ENCODE data around the gene ACTN1.

The ACTN1 gene

GRCh38 chr14:68846466-68846865 lies 132.6 kb downstream of the ACTN1 start:
- no peak for TF ChIP-seq ZNF274 (IDR thresholded peaks at IDR 0.05; ENCODE audit: low read depth, low read length)

DNA sequence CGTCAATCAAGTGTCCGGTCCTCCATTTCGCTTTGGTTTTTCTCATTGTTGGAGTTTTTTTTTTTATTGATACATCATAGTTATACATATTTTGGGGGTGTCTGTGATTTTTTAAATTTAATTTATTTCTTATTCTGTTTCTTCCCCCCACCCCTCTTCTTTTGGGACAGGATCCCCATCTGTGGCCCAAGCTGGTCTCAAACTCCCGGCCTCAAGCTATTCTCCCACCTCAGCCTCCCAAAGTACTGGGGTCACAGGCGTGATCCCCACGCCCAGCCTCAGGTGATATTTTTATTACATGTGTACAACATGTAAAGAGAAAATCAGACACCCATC lies 134.9 kb downstream of the ACTN1 start:
- no peak for TF ChIP-seq ZNF274 (IDR thresholded peaks at IDR 0.05; ENCODE audit: low read depth, low read length)
- H3K4me3 ChIP-seq (ENCODE audit: low read length), result no peak overlapping the region

More at GRCh38 chr14:68846466-68846865, 132.6 kb downstream of the ACTN1 start:
- H3K4me3 ChIP-seq (ENCODE audit: low read length), result no peak overlapping the region

DNA sequence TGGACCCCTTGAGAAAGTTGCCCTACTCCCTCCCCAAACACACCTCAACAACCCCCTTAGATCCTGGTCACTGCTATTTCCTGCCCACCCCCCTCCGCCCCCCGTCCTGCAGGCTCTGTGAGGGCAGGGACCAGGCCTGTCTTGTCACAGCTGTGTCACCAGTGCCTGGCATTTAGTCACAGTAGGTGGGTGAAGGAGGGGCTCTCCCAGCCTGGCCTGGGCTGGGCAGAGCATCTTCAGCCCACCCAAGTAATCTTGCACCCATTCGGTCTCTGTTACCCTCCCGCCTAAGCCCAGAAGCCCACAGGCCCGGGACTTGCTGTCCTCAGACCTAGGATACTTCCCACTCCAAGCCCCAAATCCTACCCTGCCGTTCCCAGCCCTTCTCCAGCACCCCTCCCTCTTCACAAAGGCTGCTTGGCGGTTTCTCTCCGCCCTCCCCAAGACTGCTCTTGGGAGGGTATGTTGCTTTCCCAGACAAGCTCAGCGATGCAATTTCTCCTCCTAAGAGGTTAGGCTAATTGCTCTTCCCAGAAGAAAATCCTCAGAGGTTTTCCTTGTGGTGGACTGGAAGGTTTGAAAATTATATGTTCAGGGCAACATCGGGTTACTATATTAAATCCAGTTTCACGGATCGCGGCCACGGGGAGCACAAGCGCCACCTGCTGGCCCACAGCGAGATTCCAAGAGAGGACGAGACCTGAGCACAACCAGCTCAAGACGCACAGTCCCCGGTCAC lies 135.5 kb downstream of the ACTN1 start:
- TF ChIP-seq ZNF274 (IDR thresholded peaks at IDR 0.05; ENCODE audit: low read depth, low read length), result no peak
- H3K4me3 ChIP-seq (ENCODE audit: low read length), result no peak overlapping the region; the same call in 1 of the 2 replicates

DNA sequence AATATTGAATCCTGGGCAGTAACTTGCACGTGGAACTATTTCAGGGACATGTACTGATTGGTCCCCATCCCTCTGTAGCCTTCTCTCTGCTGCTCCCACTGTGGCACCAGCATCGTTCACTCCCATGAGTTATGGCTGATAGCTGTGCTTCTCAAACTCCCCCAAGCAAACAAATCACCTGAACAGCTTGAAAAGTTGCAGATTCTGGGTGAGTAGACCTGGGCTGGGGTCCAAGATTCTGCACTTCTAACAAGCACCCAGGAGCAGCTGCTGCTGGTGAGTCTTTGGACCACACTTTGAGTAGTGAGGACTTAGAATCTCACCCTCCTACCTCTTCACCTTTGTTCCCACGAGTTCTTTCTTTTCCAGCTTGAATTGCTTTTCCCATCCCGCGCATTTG lies 136.8 kb downstream of the ACTN1 start:
- no peak for TF ChIP-seq ZNF274 (IDR thresholded peaks at IDR 0.05; ENCODE audit: low read depth, low read length)

DNA sequence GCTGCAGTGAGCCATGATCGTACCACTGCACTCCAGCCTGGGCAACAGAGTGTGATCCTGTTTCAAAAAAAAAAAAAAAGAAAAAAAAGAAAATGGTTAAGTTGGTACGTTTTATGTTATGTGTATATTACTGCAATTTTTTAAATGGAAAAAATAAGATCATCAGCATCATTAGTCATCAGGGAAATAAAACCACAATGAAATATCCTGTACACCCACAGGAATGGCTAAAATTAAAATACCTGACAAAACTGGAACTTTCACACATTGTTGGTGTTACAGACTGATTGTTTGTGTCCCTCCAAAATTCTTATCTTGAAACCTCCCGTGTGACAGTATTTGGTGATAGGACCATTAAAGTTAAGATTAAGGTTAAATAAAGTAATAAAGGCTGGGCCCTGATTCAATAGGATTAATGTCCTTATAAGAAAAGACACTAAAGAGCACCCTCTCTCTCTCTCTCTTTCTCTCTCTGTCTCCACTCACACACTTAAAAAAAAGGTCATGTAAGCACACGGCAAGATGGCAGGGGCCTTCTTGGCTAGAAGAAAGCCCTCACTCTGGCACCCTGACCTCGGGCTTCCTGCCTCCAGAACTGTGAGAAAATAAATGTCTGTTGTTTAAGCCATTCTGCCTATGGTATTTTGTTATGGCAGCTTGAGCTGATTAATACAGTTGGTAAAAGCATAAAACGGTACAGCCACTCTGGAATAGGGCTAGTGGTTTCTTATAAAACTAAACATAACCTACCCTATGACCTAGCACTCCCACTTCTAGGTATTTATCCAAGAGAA lies 137.9 kb downstream of the ACTN1 start:
- H3K4me3 ChIP-seq (ENCODE audit: low read length), result no peak overlapping the region
- TF ChIP-seq ZNF274 (IDR thresholded peaks at IDR 0.05; ENCODE audit: low read depth, low read length), result no peak

More for the DNA sequence above, 136.8 kb downstream of the ACTN1 start:
- no peak overlapping the region for H3K4me3 ChIP-seq (ENCODE audit: low read length)

- H3K4me3 ChIP-seq (ENCODE audit: low read length), result no peak overlapping the region
- no peak for TF ChIP-seq ZNF274 (IDR thresholded peaks at IDR 0.05; ENCODE audit: low read depth, low read length)
Observed at GRCh38 chr14:68840454-68840853, 138.6 kb downstream of the ACTN1 start.

GRCh38 chr14:68836082-68836481 lies 143.0 kb downstream of the ACTN1 start:
- no peak for TF ChIP-seq ZNF274 (IDR thresholded peaks at IDR 0.05; ENCODE audit: low read depth, low read length)
- no peak overlapping the region for H3K4me3 ChIP-seq (ENCODE audit: low read length)

DNA sequence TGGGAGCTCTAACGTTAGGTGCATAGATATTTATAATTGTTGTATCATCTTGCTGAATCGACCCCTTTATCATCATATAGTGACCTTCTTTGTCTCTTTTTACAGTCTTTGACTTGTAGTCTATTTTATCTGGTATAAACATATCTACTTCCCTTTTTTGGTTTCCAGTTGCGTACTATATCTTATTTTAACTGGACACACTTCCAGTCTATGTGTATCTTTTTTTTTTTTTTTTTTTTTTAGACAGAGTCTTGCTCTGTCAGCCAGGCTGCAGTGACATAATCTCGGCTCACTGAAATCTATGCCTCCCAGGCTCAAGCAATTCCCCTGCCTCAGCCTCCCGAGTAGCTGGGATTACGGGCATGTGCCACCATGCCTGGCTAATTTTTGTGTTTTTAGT lies 144.3 kb downstream of the ACTN1 start:
- no peak for TF ChIP-seq ZNF274 (IDR thresholded peaks at IDR 0.05; ENCODE audit: low read depth, low read length)

GRCh38 chr14:68828698-68829097 lies 150.4 kb downstream of the ACTN1 start:
- no peak overlapping the region for H3K4me3 ChIP-seq (ENCODE audit: low read length)
- no peak for TF ChIP-seq ZNF274 (IDR thresholded peaks at IDR 0.05; ENCODE audit: low read depth, low read length)

More for the DNA sequence above, 144.3 kb downstream of the ACTN1 start:
- no peak overlapping the region for H3K4me3 ChIP-seq (ENCODE audit: low read length)

DNA sequence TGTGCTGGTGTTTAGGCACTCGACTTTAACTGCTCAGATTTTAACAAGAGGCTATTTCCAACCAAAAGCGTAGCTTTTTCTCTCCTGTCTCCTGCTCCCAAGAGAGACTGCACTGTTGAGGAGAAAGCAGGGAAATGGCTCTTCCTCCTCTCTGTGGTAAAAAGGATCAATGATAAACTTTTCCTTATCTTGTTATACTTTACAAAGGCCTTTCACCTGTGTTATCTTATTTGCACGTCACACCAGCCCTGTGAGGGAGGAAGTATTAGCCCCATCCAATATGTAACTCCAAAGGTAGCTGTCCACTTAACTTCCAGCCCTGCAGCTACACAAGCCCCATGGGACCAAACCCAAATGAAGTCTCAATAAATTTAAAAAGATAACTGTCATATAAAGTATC lies 153.4 kb downstream of the ACTN1 start:
- no peak for TF ChIP-seq ZNF274 (IDR thresholded peaks at IDR 0.05; ENCODE audit: low read depth, low read length)
- no peak overlapping the region for H3K4me3 ChIP-seq (ENCODE audit: low read length)

GRCh38 chr14:68824517-68825347 lies 154.4 kb downstream of the ACTN1 start:
- TF ChIP-seq ZNF274 (IDR thresholded peaks at IDR 0.05; ENCODE audit: low read depth, low read length), result no peak
- no peak overlapping the region for H3K4me3 ChIP-seq (ENCODE audit: low read length)

DNA sequence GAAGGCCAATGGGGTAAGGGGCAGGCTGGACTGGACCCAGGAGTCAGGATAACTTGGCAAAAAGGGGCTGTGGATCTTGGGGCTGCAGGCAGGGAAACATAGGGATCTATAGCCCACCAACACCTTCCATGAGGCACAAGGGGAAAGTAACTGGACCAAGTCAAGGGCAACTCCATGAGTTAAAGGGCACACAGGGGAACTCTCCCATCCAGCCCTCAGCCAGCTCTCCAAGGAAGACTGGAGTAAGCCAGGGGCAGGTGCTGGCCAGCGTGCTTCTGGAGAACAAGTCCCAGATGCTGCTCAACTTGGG lies 154.9 kb downstream of the ACTN1 start:
- H3K4me3 ChIP-seq (ENCODE audit: low read length), result no peak overlapping the region
- TF ChIP-seq ZNF274 (IDR thresholded peaks at IDR 0.05; ENCODE audit: low read depth, low read length), result no peak

All from GM08714 (cell line).